ENCODE results near the gene CHI3L2. TPM values are rescaled to one million over a fixed set of nuclear protein-coding genes. Genes with fewer than 3 reads are reported as not detected.

CHI3L2 gene
- total and polyA plus RNA-seq, 3 donors from 2014 or later: 0.55 to 5.0 (median 4.3) TPM

- intact Hi-C loops (cut with DNase I; ENCODE audit: low total_unique reads): no loop called here
- Histone ChIP-seq H3K27me3 (no peaks in the 10 kb centered on the region), H3K27ac (no peak overlapping the region), H3K9me3 (no peaks in the 10 kb centered on the region), H3K4me1 (no peaks in the 10 kb centered on the region), H3K4me3 (no peak overlapping the region), H3K36me3 (ENCODE audit: low read depth, missing control alignments) (no peaks in the 10 kb centered on the region)
- WGBS, 2 donors: 78 to 92% methylated on average over 4 of the region's 4 CpGs
- no peak for TF ChIP-seq POLR2A (IDR thresholded peaks at IDR 0.05)
- no peak for TF ChIP-seq CTCF (IDR thresholded peaks at IDR 0.05)
- no peak for DNase-seq
These were observed 6.7 kb downstream of the CHI3L2 start for GRCh38 chr1:111234258-111234657.

- 90 to 92% methylated on average over 3 of the region's 3 CpGs for WGBS, 2 donors
- Histone ChIP-seq H3K27me3 (no peaks in the 10 kb centered on the region), H3K9me3 (no peaks in the 10 kb centered on the region), H3K36me3 (ENCODE audit: low read depth, missing control alignments) (no peaks in the 10 kb centered on the region), H3K4me3 (no peak overlapping the region), H3K27ac (no peak overlapping the region), H3K4me1 (no peaks in the 10 kb centered on the region)
- DNase-seq: no peak
- intact Hi-C loops (cut with DNase I; ENCODE audit: low total_unique reads): no loop called here
- no peak for TF ChIP-seq CTCF (IDR thresholded peaks at IDR 0.05)
- TF ChIP-seq POLR2A (IDR thresholded peaks at IDR 0.05): no peak
These were observed 7.4 kb downstream of the CHI3L2 start for GRCh38 chr1:111234866-111235265.

GRCh38 chr1:111236379-111236778, 8.9 kb downstream of the CHI3L2 start:
- Histone ChIP-seq H3K4me1 (no peaks in the 10 kb centered on the region), H3K27ac (no peak overlapping the region), H3K9me3 (no peaks in the 10 kb centered on the region), H3K4me3 (no peak overlapping the region), H3K27me3 (no peaks in the 10 kb centered on the region), H3K36me3 (ENCODE audit: low read depth, missing control alignments) (no peaks in the 10 kb centered on the region)
- DNase-seq: no peak
- intact Hi-C loops (cut with DNase I; ENCODE audit: low total_unique reads): no loop called here
- 13 to 28% methylated on average over 1 of the region's 1 CpG for WGBS, 2 donors
- no peak for TF ChIP-seq POLR2A (IDR thresholded peaks at IDR 0.05)
- no peak for TF ChIP-seq CTCF (IDR thresholded peaks at IDR 0.05)

GRCh38 chr1:111236806-111237205, 9.3 kb downstream of the CHI3L2 start:
- Histone ChIP-seq H3K4me1 (no peaks in the 10 kb centered on the region), H3K27ac (no peak overlapping the region), H3K9me3 (no peaks in the 10 kb centered on the region), H3K36me3 (ENCODE audit: low read depth, missing control alignments) (no peaks in the 10 kb centered on the region), H3K4me3 (no peak overlapping the region), H3K27me3 (no peaks in the 10 kb centered on the region)
- intact Hi-C loops (cut with DNase I; ENCODE audit: low total_unique reads): no loop called here
- no peak for TF ChIP-seq CTCF (IDR thresholded peaks at IDR 0.05)
- TF ChIP-seq POLR2A (IDR thresholded peaks at IDR 0.05): no peak
- DNase-seq: no peak
- 78 to 82% methylated on average over 3 of the region's 3 CpGs for WGBS, 2 donors

GRCh38 chr1:111238056-111238795, 10.7 kb downstream of the CHI3L2 start:
- no peak for DNase-seq
- 77 to 84% methylated on average over 5 of the region's 5 CpGs for WGBS, 2 donors
- Histone ChIP-seq H3K36me3 (ENCODE audit: low read depth, missing control alignments) (no peaks in the 10 kb centered on the region), H3K9me3 (no peaks in the 10 kb centered on the region), H3K27me3 (no peaks in the 10 kb centered on the region), H3K4me1 (peaks cover 5% of the 10 kb centered on the region), H3K4me3 (no peak overlapping the region), H3K27ac (no peak overlapping the region)
- TF ChIP-seq POLR2A (IDR thresholded peaks at IDR 0.05) (no peak), CTCF (IDR thresholded peaks at IDR 0.05) (no peak)
- intact Hi-C loops (cut with DNase I; ENCODE audit: low total_unique reads): no loop called here
